T-helper 22 cell (primary cell): ENCODE measurements around the gene TERC.
A peak's percentile ranks its signal among the peaks of the same experiment; 100 is the strongest.
"Not testable (repeated sequence)": the region's sequence is repeated elsewhere in the genome, so short reads cannot be mapped to it uniquely, and the experiment has no call there.

Source experiments
- DNase-seq: peaks from one replicate; pipeline ENCODE4 v3.0.0-alpha.2; 2020; ENCODE audit warnings: low read depth

The TERC gene

DNA sequence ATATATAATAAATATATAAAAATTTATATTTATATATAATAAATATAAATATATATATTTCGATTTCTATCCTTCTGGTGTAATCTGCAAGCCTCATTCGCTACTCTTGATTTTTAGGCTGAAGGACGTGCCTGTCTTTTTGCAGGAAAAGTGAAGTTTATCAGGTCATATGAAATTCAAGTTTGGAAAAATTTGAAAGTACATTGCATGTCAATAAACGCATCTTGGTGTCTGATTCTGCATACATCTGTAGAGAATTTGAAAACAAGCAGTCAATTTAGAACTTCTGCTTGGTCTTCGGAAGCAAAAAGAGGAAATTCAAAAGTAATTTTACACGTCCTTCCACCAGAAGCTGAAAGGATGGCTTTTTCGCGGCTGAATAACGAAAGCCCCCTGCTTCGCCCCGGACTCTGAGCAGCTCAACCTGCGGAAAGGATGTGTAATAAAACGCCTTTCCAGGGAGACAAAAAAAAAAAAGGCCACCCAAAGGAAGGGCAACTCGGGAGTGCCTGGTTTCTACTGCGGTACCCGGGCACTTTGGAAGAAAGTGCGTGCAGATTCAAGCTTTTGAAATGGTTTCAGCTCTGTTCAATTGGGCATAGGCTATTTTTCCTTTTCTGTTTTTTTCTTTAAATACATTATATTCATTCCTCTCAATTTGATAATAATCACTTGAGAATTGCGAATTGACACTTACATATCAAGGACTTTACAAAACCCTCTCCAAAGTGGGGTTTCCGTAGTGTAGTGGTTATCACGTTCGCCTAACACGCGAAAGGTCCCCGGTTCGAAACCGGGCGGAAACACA is 6.8 kb upstream of the TERC start:
- DNase-seq, result peak; percentile 41

DNA sequence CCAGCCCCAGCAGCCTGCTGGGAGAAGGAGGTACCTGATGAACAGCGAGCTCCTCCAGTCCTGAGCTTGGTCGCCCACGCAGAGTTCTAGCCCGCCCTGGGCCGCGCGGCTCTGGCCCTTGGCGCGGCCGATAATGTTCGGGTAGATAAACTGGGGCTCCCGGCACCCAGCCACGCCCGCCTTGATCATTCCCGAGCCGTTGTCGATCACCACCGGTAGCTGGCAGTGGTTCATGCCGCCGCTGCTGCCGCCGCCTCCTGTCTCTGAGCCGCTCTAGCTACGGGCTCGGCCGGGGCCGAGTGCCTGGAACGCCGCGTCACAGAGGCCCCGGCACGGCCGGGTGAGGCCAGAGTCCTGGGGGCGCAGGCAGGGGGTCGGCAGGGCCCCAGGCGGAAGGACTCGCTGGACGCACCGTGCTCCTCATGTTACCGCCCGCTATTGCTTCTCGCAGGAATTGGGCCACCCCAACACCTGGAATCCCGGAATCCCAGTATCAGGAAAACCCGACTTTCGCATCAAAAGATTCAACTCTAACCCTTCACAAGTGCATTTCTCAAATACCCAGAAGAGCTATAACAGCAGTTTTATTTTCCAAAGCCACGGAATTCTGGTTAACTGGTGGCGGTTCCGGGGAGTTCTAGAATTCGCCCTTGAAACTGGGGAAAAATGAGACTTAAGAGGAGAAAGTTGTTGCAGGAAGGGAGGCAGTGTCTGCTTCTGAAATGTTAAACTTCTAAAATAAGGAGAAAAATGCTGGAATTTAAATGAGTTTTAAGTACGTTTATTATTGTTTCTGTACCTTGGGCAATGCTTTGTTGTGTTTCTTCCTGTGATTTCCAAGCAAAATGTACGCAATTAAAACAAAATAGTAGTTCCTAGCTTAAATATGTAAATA is 4.7 kb upstream of the TERC start, which contains the start of gene ACTRT3:
Gene ACTRT3 (minus strand): TSS at position 275 of the 895 bp plus-strand sequence. CDS start 41 bp downstream, at position 234.
- DNase-seq, result peak; percentile 40

DNA sequence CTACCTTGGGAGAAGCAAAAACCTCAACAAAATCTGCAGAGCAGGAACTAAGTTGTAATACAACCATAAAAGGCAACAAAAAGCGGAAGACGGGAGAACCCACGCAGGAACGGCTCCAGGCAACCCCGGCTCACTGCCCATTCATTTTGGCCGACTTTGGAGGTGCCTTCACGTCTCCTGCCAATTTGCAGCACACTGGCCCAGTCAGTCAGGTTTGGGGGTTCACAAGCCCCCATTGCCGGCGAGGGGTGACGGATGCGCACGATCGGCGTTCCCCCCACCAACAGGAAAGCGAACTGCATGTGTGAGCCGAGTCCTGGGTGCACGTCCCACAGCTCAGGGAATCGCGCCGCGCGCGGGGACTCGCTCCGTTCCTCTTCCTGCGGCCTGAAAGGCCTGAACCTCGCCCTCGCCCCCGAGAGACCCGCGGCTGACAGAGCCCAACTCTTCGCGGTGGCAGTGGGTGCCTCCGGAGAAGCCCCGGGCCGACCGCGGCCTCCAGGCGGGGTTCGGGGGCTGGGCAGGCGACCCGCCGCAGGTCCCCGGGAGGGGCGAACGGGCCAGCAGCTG is 463 bp downstream of the TERC start:
- DNase-seq, result peak; percentile 32

DNA sequence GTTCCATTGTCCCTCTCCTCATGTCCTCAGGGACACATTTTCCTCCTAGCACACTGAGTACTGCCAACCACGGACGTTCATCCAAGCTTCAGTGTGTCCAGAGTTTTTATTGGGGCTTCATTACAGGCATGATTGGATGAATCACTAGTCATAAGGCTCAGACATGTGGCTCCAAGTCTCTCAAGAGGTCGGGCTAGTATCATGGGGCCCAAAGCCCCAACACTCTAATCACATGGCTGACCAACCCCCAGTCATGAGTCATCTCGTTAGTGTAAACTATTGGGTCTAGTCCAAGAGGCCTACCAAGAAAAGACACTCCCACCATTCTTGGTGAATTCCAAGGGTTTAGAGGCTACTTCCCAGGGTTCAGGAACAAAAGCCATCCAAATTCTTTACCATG is 4.4 kb downstream of the TERC start:
- no peak for DNase-seq

DNA sequence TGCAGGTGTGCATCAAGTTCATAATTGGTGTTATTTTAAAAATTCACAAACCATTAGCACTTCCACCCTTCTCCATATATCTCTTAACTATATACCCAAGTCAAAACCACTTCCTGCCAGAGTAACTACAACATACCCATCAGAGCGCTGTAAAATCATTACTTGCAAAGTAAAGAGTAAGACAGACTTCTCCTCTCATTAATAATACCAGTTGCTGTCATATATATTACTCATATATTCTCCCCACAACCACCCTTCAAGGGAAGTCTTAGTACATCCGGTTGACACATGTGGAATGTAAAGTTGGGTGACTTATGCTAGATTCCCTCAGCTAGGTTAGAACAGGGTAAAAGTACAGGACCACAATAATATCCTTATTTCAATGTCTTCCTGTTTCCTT is 5.6 kb downstream of the TERC start:
- DNase-seq, result no peak

DNA sequence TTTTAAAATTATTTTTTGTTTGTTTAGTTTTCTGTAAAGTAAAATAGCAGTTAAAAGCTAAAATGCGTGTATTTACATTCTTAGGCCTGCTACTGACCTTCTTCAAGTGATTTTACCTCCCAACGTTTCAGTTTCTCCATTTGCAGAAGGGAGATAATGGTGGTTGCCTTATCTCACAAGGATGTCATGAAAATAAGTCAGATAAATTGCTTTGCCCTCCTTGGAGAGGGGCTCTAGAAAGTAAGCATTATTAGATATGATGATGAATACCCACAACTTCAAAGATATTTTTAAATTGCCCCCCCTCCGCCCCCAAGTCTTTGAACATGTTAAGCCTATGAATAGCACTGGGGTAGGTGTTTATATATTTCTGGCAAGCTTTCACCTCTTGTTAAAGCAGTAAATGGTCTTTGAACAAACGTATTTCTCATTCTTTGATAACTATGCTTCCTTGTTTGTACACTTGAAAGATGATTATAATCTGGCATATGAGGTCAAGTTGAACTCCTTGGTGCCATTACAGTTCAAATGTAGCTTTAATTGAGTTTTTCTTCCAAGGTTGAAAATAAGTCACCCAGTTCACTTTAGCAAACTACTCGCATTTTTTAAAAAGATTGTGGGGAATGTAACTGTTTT is 6.4 kb downstream of the TERC start:
- DNase-seq, result no peak

DNA sequence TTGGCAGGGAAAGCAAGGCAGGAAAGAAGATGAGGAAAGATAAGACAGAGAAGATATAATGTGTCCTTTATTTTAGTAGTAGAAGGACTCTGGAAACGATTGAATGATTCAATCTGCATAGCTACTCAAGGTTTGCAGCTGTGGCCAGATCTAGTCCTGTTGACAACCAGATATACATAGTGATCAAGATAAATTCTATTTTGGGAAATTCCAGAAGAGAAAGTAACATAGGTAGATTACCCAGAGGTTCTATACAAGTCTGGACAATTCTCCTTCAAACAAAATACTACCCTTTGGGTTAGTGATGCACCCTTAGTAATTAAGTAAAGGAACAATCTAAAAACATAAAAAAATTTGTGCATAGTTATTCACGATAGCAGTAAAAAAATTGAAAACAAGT is 9.4 kb downstream of the TERC start:
- no peak for DNase-seq

DNA sequence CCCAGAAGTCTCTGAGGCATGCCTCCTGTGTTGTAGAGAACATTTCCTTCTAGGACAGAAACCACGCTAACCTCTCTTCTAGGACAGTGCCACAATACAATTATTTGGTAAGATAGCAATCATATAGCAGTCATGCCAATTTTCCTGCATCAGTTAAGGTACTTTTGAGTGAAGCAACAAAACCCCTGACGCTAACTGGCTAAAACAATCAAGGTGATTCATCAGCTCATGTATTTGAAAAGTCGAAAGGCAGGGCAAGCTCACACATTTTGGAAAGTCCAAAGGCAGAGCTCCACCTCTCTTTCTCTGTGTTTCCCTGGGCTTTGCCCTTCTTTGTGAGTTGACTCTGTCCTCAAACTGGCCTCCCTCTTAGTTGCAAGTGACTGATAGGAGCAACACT is 10.1 kb downstream of the TERC start:
- DNase-seq, result no peak

DNA sequence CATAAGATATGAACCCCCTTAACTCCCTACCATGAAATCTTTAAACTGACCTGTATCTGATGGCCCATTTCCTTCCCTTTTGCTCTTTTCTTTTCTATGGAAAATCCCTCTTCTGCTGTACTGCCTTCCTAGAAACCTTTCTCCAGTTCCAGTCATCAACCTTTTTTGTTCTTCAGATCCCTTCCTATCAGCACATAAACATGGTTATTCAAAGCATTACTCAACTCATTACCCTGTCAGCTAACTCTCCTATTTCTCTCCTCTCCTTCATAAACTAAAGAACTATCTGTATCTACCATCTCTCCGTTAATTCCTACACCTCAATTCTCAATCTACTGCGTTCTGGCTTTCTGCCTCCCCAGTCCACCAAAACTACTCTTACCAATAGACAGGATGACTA is 13.0 kb downstream of the TERC start:
- DNase-seq, result no peak

DNA sequence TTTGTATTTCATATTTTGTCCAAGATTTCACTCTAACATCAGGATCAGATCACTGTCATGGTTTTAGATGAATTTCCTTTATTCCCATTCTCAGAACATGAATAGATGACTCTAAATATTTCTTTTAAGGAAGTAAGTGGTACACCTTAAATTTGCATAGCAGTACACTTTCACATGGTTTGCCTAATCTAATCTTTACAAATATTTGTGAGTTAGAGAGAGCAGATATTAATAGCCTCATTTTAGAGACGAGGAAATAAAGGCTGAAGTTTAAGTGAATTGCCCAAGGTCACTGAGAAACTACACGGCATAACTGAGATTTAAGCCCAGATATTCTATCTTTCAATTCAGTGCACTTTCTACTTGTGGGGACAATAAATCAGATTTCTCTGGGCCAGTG is 14.2 kb downstream of the TERC start:
- no peak for DNase-seq

DNA sequence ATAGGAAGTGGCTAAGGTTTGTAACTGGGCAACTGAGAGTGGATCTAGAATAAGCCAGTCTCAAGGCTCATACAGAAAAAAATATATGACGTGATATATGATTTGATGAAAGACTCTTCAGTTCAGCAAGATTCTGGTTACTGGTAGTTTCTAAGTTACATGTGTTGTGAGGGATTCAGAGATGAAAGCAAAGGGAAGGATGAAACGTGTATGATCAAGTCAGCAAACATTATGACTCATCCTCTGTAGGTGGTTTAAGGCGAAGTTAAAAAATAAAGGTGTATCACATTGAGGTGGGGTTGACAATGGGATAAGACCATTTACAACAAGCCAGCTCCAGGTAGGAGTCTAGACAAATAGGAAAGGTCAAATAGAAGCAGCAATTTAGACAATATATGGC is 16.2 kb downstream of the TERC start:
- no peak for DNase-seq

DNA sequence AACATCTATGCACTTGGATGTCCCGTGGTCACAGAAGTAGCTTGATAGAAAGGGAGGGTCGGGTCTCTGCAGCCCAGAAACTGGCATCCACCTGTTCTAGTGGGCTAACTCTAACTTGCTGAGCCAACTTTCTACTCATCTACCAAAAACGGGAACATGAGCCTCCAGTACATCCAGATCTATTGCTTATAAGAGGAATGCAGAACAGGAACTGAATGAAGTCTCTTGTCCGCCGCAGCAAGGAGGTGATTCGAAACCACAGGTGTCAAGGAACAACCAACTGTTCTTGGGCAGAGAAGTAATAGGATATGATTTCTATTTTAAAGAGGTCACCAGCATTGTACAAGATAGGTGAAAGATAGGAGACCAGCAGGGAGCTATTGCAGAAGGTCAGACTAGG is 17.9 kb downstream of the TERC start:
- no peak for DNase-seq

DNA sequence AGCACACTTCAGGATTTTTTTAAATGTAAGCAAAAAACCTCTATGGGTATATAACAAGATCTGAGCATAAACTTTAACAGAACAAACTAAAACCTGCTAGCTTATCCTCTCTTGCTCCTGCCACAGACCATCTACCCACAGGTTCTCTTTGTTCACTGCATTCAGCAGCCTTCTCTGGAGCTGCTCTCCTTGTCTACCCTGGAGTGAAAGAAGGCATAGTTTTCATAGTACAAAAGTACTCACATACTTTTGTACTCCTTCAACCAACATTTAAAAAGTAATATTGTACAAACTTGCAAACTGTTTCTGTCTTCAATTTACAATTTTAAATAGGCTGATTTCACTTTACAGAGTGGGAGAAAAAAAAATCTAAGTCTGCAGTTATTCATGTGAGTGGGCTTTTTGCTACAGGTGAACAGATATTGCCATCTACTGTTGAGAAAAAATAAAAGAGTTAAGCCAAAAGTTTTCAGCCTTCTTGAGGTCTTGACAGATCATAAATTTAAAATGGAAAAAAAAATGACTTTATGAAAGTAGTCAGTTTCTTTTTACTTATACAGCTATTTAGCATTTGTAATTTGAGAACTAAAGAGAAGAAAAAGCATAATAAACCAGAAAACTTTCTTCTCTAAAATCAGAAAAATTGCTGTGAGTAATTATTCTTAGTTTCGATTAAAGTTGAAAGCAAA is 20.4 kb downstream of the TERC start:
- DNase-seq, result no peak

DNA sequence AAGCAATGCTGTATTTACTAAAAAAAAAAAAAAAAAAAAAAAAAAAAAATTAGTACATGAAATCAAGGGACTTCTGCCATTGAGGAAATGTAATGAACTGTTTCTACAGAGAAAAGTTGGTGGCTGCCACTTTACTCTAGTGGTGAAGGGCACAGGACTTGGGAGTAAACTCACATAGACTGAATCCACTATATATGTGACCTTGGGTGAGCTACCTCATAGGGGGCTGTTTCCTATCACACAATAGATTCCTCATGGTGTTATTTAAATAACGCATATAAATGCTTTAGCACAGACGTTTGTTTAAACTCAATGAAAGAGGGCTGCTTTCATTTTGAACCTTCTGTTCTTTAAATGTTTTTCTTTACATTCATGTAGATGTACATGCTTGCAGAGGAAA is 25.8 kb downstream of the TERC start:
- no peak for DNase-seq

DNA sequence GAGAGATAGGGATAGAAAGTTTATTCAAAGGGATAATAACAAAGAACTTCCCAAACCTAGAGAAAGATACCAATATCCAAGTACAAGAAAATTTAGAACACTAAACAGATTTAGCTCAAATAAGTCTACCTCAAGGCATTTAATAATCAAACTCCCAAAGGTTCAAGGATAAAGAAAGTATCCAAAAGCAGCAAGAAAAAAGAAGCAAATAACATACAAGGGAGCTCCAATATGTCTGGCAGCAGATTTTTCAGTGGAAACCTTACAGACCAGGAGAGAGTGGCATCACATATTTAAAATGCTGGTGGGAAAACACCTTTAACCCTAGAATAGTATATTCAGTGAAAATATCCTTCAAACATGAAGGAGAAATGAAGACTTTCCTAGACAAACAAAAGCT is 33.0 kb downstream of the TERC start:
- not testable (repeated sequence) for DNase-seq

DNA sequence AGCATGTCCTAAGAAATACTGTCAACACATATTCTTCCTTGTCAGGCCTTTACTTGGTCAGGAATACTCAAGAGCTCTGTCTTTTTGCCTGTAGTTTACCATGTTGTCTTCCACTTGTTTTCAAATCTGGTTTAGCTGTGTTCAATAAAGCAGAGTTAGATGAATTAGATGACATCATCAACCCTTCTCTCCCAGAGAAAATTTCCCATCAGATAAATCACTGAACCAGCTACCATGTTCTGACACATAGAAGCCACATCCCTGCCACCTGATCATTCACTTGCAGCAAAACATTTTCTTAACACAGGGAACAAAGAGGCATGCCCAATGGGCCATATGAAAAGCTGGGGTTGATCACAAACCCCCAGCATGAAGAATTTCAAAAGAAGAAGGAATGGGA is 42.1 kb downstream of the TERC start:
- no peak for DNase-seq

DNA sequence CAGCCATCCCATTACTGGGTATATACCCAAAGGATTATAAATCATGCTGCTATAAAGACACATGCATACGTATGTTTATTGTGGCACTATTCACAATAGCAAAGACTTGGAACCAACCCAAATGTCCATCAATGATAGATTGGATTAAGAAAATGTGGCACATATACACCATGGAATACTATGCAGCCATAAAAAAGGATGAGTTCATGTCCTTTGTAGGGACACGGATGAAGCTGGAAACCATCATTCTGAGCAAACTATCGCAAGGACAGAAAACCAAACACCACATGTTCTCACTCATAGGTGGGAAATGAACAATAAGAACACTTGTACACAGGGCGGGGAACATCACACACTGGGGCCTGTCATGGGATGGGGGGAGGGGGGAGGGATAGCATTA is 46.4 kb downstream of the TERC start:
- DNase-seq, result not testable (repeated sequence)
